Measurements from ENCODE around the gene SLC2A13. TPM values are rescaled to one million over a fixed set of nuclear protein-coding genes. Genes with fewer than 3 reads are reported as not detected.

SLC2A13 gene
- total and polyA plus RNA-seq, 11 donors, result 1.9 to 17.6 (median 8.5) TPM

DNA sequence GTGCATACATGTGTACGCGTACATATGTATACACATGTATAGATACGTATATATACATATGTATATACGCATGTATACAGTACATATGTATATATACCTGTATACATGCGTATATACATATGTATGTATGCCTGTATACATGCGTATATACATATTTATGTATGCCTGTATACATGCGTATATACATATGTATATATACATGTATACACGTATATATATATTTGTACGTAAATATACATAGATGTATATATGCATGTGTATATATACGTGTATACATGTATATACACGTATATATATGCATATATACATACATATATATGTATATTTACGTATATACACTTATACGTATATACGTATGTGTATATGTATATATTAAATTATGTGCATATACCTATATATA is 392.3 kb downstream of the SLC2A13 start:
- Histone ChIP-seq H3K4me1 (no peaks in the 10 kb centered on the region), H3K4me3 (no peak overlapping the region), H3K27ac (no peak overlapping the region), H3K27me3 (no peaks in the 10 kb centered on the region), H3K36me3 (no peaks in the 10 kb centered on the region), H3K9me3 (no peaks in the 10 kb centered on the region)
- 88 to 93% (median 91%) methylated on average over 14 of the region's 14 CpGs for WGBS, 4 donors
- ATAC-seq (no peak), DNase-seq (no peak)
- TF ChIP-seq POLR2A (IDR thresholded peaks at IDR 0.05), result no peak
- TF ChIP-seq, protein P1, sequence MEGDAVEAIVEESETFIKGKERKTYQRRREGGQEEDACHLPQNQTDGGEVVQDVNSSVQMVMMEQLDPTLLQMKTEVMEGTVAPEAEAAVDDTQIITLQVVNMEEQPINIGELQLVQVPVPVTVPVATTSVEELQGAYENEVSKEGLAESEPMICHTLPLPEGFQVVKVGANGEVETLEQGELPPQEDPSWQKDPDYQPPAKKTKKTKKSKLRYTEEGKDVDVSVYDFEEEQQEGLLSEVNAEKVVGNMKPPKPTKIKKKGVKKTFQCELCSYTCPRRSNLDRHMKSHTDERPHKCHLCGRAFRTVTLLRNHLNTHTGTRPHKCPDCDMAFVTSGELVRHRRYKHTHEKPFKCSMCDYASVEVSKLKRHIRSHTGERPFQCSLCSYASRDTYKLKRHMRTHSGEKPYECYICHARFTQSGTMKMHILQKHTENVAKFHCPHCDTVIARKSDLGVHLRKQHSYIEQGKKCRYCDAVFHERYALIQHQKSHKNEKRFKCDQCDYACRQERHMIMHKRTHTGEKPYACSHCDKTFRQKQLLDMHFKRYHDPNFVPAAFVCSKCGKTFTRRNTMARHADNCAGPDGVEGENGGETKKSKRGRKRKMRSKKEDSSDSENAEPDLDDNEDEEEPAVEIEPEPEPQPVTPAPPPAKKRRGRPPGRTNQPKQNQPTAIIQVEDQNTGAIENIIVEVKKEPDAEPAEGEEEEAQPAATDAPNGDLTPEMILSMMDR (IDR thresholded peaks at IDR 0.05), result no peak
- intact Hi-C loops (cut with DNase I), result no loop called here

DNA sequence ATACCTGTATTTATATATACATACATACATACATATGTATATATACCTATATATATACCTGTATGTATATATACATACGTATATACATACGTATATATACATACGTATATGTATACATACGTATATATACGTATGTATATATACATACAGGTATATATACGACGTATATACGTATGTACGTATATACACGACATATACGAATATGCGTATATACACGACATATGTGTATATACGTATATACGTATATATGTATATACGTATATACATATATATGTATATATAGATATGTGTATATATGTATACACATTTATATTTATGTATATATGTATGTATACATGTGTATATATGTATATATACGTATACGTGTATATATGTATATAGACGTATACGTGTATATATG is 393.5 kb downstream of the SLC2A13 start:
- TF ChIP-seq POLR2A (IDR thresholded peaks at IDR 0.05), result no peak
- TF ChIP-seq, protein P1 (IDR thresholded peaks at IDR 0.05), result no peak
- 90 to 95% (median 93%) methylated on average over 20 of the region's 20 CpGs for WGBS, 4 donors
- H3K27ac ChIP-seq, result no peak overlapping the region
- no peaks in the 10 kb centered on the region for H3K27me3 ChIP-seq
- intact Hi-C loops (cut with DNase I), result no loop called here
- DNase-seq (no peak), ATAC-seq (no peak)
- H3K4me1 ChIP-seq, result no peaks in the 10 kb centered on the region
- no peaks in the 10 kb centered on the region for H3K36me3 ChIP-seq
- no peak overlapping the region for H3K4me3 ChIP-seq
- peaks cover 0 to under 1% (median 0%) of the 10 kb centered on the region in 12 donors for H3K9me3 ChIP-seq

Other genes starting within 250 kb of the SLC2A13 start
- gene LRRK2, start 118.9 kb upstream of the SLC2A13 start, total RNA-seq, result 10 to 100 TPM in 2 of 9 donors, 1 to 10 TPM in 7; 4.4 to 12.3 (median 6.4) TPM
- gene LRRK2, start 118.9 kb upstream of the SLC2A13 start, polyA plus RNA-seq, result 1 to 10 TPM in 1 of 2 donors, under 1 TPM in 1; 0.72 to 2.7 TPM